NCI-H146 treated with DMSO at 0.1 percent for 48 hours (cell line): ENCODE data around the gene BTBD6.

Experiments
- DNase-seq: peaks from one replicate; lab custom pipeline; 2025; ENCODE audit not compliant: unreplicated experiment; lab: John Stamatoyannopoulos, UW

BTBD6 gene

GRCh38 chr14:105229099-105229655, 19.2 kb upstream of the BTBD6 start:
- no peak for DNase-seq

- no peak for DNase-seq
Measured at GRCh38 chr14:105240811-105241576, 7.3 kb upstream of the BTBD6 start.

- no peak for DNase-seq
Measured at GRCh38 chr14:105241641-105242040, 6.7 kb upstream of the BTBD6 start.

GRCh38 chr14:105244334-105244733, 4.0 kb upstream of the BTBD6 start:
- no peak for DNase-seq

GRCh38 chr14:105247026-105247425, 1.3 kb upstream of the BTBD6 start:
- DNase-seq, result no peak

- DNase-seq, result no peak
Measured at GRCh38 chr14:105247715-105248367, 492 bp upstream of the BTBD6 start.

GRCh38 chr14:105249182-105250007, 1.1 kb downstream of the BTBD6 start:
- no peak for DNase-seq

GRCh38 chr14:105250008-105250366, 1.7 kb downstream of the BTBD6 start:
- no peak for DNase-seq

- DNase-seq, result no peak
Measured at GRCh38 chr14:105250986-105251385, 2.7 kb downstream of the BTBD6 start.

GRCh38 chr14:105251920-105252319, 3.6 kb downstream of the BTBD6 start:
- no peak for DNase-seq

GRCh38 chr14:105252552-105253328, 4.4 kb downstream of the BTBD6 start:
- no peak for DNase-seq

- DNase-seq, result no peak
Measured at GRCh38 chr14:105253329-105253682, 5.0 kb downstream of the BTBD6 start.

- no peak for DNase-seq
Measured at GRCh38 chr14:105255021-105255507, 6.7 kb downstream of the BTBD6 start.

GRCh38 chr14:105256292-105256960, 8.1 kb downstream of the BTBD6 start:
- no peak for DNase-seq

- DNase-seq, result no peak
Measured at GRCh38 chr14:105257464-105257863, 9.1 kb downstream of the BTBD6 start.

- no peak for DNase-seq
Measured at GRCh38 chr14:105258846-105259245, 10.5 kb downstream of the BTBD6 start.

- no peak for DNase-seq
Measured at GRCh38 chr14:105260959-105261358, 12.6 kb downstream of the BTBD6 start.

- DNase-seq, result no peak
Measured at GRCh38 chr14:105261781-105262180, 13.4 kb downstream of the BTBD6 start.

GRCh38 chr14:105267820-105268548, 19.7 kb downstream of the BTBD6 start:
- no peak for DNase-seq
